A673 (cell line): Measurements from ENCODE around the gene SCART1. TPM values are rescaled to one million over a fixed set of nuclear protein-coding genes. Genes with fewer than 3 reads are reported as not detected.
"Not testable (repeated sequence)": the region's sequence is repeated elsewhere in the genome, so short reads cannot be mapped to it uniquely, and the experiment has no call there.

Experiments used
- BruUV-seq: library from RNA; stranded (reverse); fragments of 400-500 nt; replicated peaks from 2 replicates; lab custom pipeline; 2021; lab: Mats Ljungman, UMichigan
- CTCF ChIA-PET: fragments of 300-600 bp; sonication (Branson Sonifier 250); formaldehyde crosslinking; loops from one replicate; lab custom pipeline; 2022; ENCODE audit warnings: antibody characterized with exemption; lab: Charles Lee
- POLR2A ChIA-PET: fragments of 300-600 bp; sonication (Branson Sonifier 250); formaldehyde crosslinking; loops from one replicate; lab custom pipeline; 2022; ENCODE audit warnings: antibody characterized with exemption; ENCODE audit not compliant: low non-redundant PET; lab: Charles Lee
- DNase-seq: peaks from one replicate; pipeline ENCODE4 v3.0.0-alpha.2; 2015; ENCODE audit warnings: low spot score
- H3K27ac ChIP-seq: fragments of 200-600 bp; sonication (generic); 2 replicates; pipeline ENCODE4 v1.5.1; 2016; ENCODE audit warnings: mixed run types, low read depth, mild to moderate bottlenecking, mixed read lengths, antibody characterized with exemption, low read length; ENCODE audit not compliant: poor library complexity, severe bottlenecking
- H3K27me3 ChIP-seq: fragments of 200-600 bp; sonication (generic); replicated peaks from 2 replicates; pipeline ENCODE4 v1.6.1; 2017; ENCODE audit warnings: mixed run types, low read depth, mild to moderate bottlenecking, mixed read lengths, antibody characterized with exemption, low read length; ENCODE audit not compliant: insufficient read depth, poor library complexity
- H3K36me3 ChIP-seq: fragments of 200-600 bp; sonication (generic); 2 replicates; pipeline ENCODE4 v1.6.1; 2016; ENCODE audit warnings: mixed run types, mild to moderate bottlenecking, mixed read lengths, antibody characterized with exemption, low read length; ENCODE audit not compliant: insufficient read depth, poor library complexity, severe bottlenecking
- H3K4me1 ChIP-seq: fragments of 200-600 bp; sonication (generic); 2 replicates; pipeline ENCODE4 v1.6.1; 2017; ENCODE audit warnings: mixed run types, mild to moderate bottlenecking, mixed read lengths, antibody characterized with exemption, low read length; ENCODE audit not compliant: insufficient read depth, poor library complexity, severe bottlenecking
- H3K4me3 ChIP-seq: fragments of 200-600 bp; sonication (generic); 2 replicates; pipeline ENCODE4 v1.5.1; 2016; ENCODE audit warnings: low read depth, mixed run types, mild to moderate bottlenecking, mixed read lengths, low read length; ENCODE audit not compliant: poor library complexity, severe bottlenecking
- H3K9me3 ChIP-seq: fragments of 200-600 bp; sonication (generic); 2 replicates; pipeline ENCODE4 v1.6.1; 2016; ENCODE audit warnings: mixed run types, low read depth, mild to moderate bottlenecking, mixed read lengths, antibody characterized with exemption, low read length; ENCODE audit not compliant: poor library complexity, severe bottlenecking
- CTCF ChIP-seq: fragments of 300-800, 200-600 bp; sonication (generic); conservative IDR thresholded peaks from 2 replicates; pipeline ENCODE4 v1.5.1; 2017; ENCODE audit warnings: low read depth, mild to moderate bottlenecking, antibody characterized with exemption, low read length, moderate library complexity, mixed read lengths
- EZH2 ChIP-seq: fragments of 200-600 bp; sonication (generic); IDR thresholded peaks from 2 replicates; pipeline ENCODE4 v1.6.1; 2017; ENCODE audit warnings: borderline replicate concordance, low read depth, mild to moderate bottlenecking, mixed read lengths, antibody characterized with exemption, low read length; ENCODE audit not compliant: poor library complexity, severe bottlenecking
- intact Hi-C: fragments of 100-400 bp; cut with micrococcal nuclease; formaldehyde crosslinking; loops from one replicate; pipeline ENCODE4 v1.10.0; 2022; ENCODE audit not compliant: unreplicated experiment
- total RNA-seq: library from RNA; stranded (reverse); gene quantifications from 2 replicates; pipeline ENCODE4 v1.2.3, GENCODE V29; 2021

SCART1 gene
- total RNA-seq, 1 experiment from 2014 or later, result 1.8 TPM

GRCh38 chr10:133465950-133466474, 12.3 kb downstream of the SCART1 start:
- no peaks in the 10 kb centered on the region for H3K4me1 ChIP-seq
- ChIA-PET CTCF (no interaction called here), POLR2A (no interaction called here)
- H3K4me3 ChIP-seq, result no peak overlapping the region
- TF ChIP-seq EZH2 (no peak), CTCF (no peak)
- no TSS peak for BruUV-seq
- no peaks in the 10 kb centered on the region for H3K27me3 ChIP-seq
- H3K36me3 ChIP-seq, result no peaks in the 10 kb centered on the region
- DNase-seq, result no peak
- H3K27ac ChIP-seq, result no peak overlapping the region
- H3K9me3 ChIP-seq, result no peaks in the 10 kb centered on the region
- intact Hi-C loops, result no loop called here

GRCh38 chr10:133466683-133467275, 13.0 kb downstream of the SCART1 start:
- intact Hi-C loops, result no loop called here
- no peak for DNase-seq
- CTCF ChIA-PET, result no interaction called here
- H3K27ac ChIP-seq, result no peak overlapping the region
- H3K36me3 ChIP-seq, result no peaks in the 10 kb centered on the region
- TF ChIP-seq EZH2 (no peak), CTCF (no peak)
- no peaks in the 10 kb centered on the region for H3K9me3 ChIP-seq
- no TSS peak for BruUV-seq
- POLR2A ChIA-PET, result interaction anchor here (0.6 kb wide), 1 partner anchor 224 kb away, joined by 3 read pairs; no protein-coding TSS in a partner anchor
- no peaks in the 10 kb centered on the region for H3K27me3 ChIP-seq
- no peak overlapping the region for H3K4me3 ChIP-seq
- no peaks in the 10 kb centered on the region for H3K4me1 ChIP-seq

- no peaks in the 10 kb centered on the region for H3K36me3 ChIP-seq
- ChIA-PET CTCF (no interaction called here), POLR2A (interaction anchor here (0.6 kb wide), 1 partner anchor 225 kb away, joined by 3 read pairs; no protein-coding TSS in a partner anchor)
- no TSS peak for BruUV-seq
- TF ChIP-seq CTCF (no peak), EZH2 (no peak)
- H3K9me3 ChIP-seq, result no peaks in the 10 kb centered on the region
- no peak for DNase-seq
- H3K27me3 ChIP-seq, result no peaks in the 10 kb centered on the region
- H3K27ac ChIP-seq, result no peak overlapping the region
- intact Hi-C loops, result no loop called here
- no peak overlapping the region for H3K4me3 ChIP-seq
- no peaks in the 10 kb centered on the region for H3K4me1 ChIP-seq
Measured at GRCh38 chr10:133467286-133467911, 13.7 kb downstream of the SCART1 start.

- DNase-seq, BruUV-seq, H3K4me3 ChIP-seq, CTCF ChIA-PET, H3K27ac ChIP-seq, H3K27me3 ChIP-seq, POLR2A ChIA-PET, H3K4me1 ChIP-seq, H3K36me3 ChIP-seq, intact Hi-C loops, H3K9me3 ChIP-seq: not testable (repeated sequence)
Measured at GRCh38 chr10:133469205-133469604, 15.5 kb downstream of the SCART1 start.
